H1 (cell line): ENCODE measurements around the gene ITPR3. TPM values are rescaled to one million over a fixed set of nuclear protein-coding genes. Genes with fewer than 3 reads are reported as not detected.

ENCODE experiments used
- CTCF ChIA-PET: fragments of 300-600 bp; sonication (Branson Sonifier 250); formaldehyde crosslinking; loops from one replicate; lab custom pipeline; 2021; ENCODE audit not compliant: partially characterized antibody; lab: Charles Lee
- POLR2A ChIA-PET: fragments of 300-600 bp; sonication (Branson Sonifier 250); formaldehyde crosslinking; loops from one replicate; lab custom pipeline; 2021; ENCODE audit warnings: inconsistent platforms; ENCODE audit not compliant: partially characterized antibody; lab: Charles Lee
- DNase-seq, 2 experiments: peaks; one replicate each; pipeline versions ENCODE4 v3.0.0 to v3.0.0-alpha.2; 2010 to 2022; ENCODE audit warnings: low spot score in 2 of 2, low read depth in 1 of 2, mixed read lengths in 1 of 2
- FAIRE-seq: peaks from 2 replicates; lab custom pipeline; 2011; peaks lifted over from hg19 to GRCh38; lab: Jason Lieb, UNC
- H2AFZ ChIP-seq: 2 replicates; pipeline ENCODE4 v1.8.1; 2012; ENCODE audit warnings: low read length, inconsistent platforms
- H2AK5ac ChIP-seq: 2 replicates; pipeline ENCODE4 v1.6.1; 2013; ENCODE audit warnings: low read depth, low read length
- H2BK120ac ChIP-seq: replicated peaks from 2 replicates; pipeline ENCODE3; 2013; ENCODE audit warnings: low read depth, low read length, inconsistent platforms
- H2BK12ac ChIP-seq: 2 replicates; pipeline ENCODE4 v1.6.1; 2013; ENCODE audit warnings: low read depth, low read length
- H2BK15ac ChIP-seq: 2 replicates; pipeline ENCODE4 v1.6.1; 2013; ENCODE audit warnings: low read length
- H2BK20ac ChIP-seq: 2 replicates; pipeline ENCODE4 v1.6.1; 2013; ENCODE audit warnings: low read length
- H2BK5ac ChIP-seq: 2 replicates; pipeline ENCODE4 v1.6.1; 2013; ENCODE audit warnings: low read depth, low read length
- H3K14ac ChIP-seq: 2 replicates; pipeline ENCODE4 v1.6.1; 2013; ENCODE audit warnings: inconsistent platforms; ENCODE audit not compliant: insufficient read length
- H3K18ac ChIP-seq: 2 replicates; pipeline ENCODE4 v1.6.1; 2013; ENCODE audit warnings: low read length; ENCODE audit errors: extremely low read depth
- H3K23ac ChIP-seq: 2 replicates; pipeline ENCODE4 v1.6.1; 2013; ENCODE audit warnings: inconsistent platforms; ENCODE audit not compliant: insufficient read length
- H3K23me2 ChIP-seq: 2 replicates; pipeline ENCODE4 v1.6.1; 2013; ENCODE audit warnings: low read depth, low read length
- H3K27ac ChIP-seq: 2 replicates; pipeline ENCODE4 v1.6.1; 2011; ENCODE audit warnings: low read depth, low read length, inconsistent platforms
- H3K27me3 ChIP-seq, 4 experiments: replicated peaks in 1 of 4; 1 replicate in 1 of 4; 2 replicates in 3 of 4; pipeline versions ENCODE4 v1.6.1 to v1.8.1; 2011 to 2013; ENCODE audit warnings: low read length in 3 of 4, mild to moderate bottlenecking in 3 of 4, inconsistent platforms in 2 of 4, mixed read lengths in 2 of 4, moderate library complexity in 1 of 4; ENCODE audit not compliant: control insufficient read depth in 3 of 4, insufficient read depth in 3 of 4; ENCODE audit errors: extremely low read depth in 1 of 4
- H3K36me3 ChIP-seq, 4 experiments: 2 replicates each; pipeline versions ENCODE4 v1.6.1 to v1.8.1; 2011 to 2013; ENCODE audit warnings: mild to moderate bottlenecking in 4 of 4, low read length in 3 of 4, moderate library complexity in 2 of 4, control low read depth in 1 of 4, inconsistent platforms in 1 of 4; ENCODE audit not compliant: insufficient read depth in 4 of 4, control insufficient read depth in 2 of 4
- H3K4ac ChIP-seq: replicated peaks from 2 replicates; pipeline ENCODE3; 2013; ENCODE audit warnings: low read length, low read depth, mixed read lengths, inconsistent platforms; ENCODE audit not compliant: insufficient read length
- H3K4me1 ChIP-seq, 4 experiments: replicated peaks in 1 of 4; 1 replicate in 1 of 4; 2 replicates in 3 of 4; pipeline versions ENCODE4 v1.6.1 to v1.8.1; 2011 to 2013; ENCODE audit warnings: low read length in 3 of 4, inconsistent platforms in 2 of 4, mixed read lengths in 1 of 4; ENCODE audit not compliant: insufficient read depth in 4 of 4, control insufficient read depth in 3 of 4
- H3K4me2 ChIP-seq, 2 experiments: 2 replicates each; pipeline versions ENCODE4 v1.6.1 to v1.8.1; 2011 to 2013; ENCODE audit warnings: low read depth in 2 of 2, low read length in 2 of 2, control low read depth in 1 of 2, inconsistent platforms in 1 of 2, mild to moderate bottlenecking in 1 of 2; ENCODE audit not compliant: insufficient read depth in 1 of 2
- H3K4me3 ChIP-seq, 4 experiments: fragments of 200-600, 300-600 bp in 1 of 4; sonication (generic), shearing (Covaris generic), sonication (Bioruptor Twin) in 1 of 4; 2 replicates each; pipeline versions ENCODE4 v1.5.1 to v1.8.1; 2011 to 2016; ENCODE audit warnings: low read length in 4 of 4, low read depth in 3 of 4, control low read depth in 2 of 4, inconsistent platforms in 2 of 4, mild to moderate bottlenecking in 2 of 4, mixed read lengths in 1 of 4, moderate library complexity in 1 of 4; ENCODE audit not compliant: insufficient read depth in 2 of 4; ENCODE audit errors: extremely low read depth in 1 of 4
- H3K56ac ChIP-seq: replicated peaks from 2 replicates; pipeline ENCODE3; 2013; ENCODE audit warnings: low read depth, mild to moderate bottlenecking, mixed read lengths, low read length, inconsistent platforms; ENCODE audit not compliant: insufficient read length
- H3K79me1 ChIP-seq: 2 replicates; pipeline ENCODE4 v1.6.1; 2013; ENCODE audit warnings: low read depth, low read length, control low read depth
- H3K79me2 ChIP-seq, 2 experiments: 2 replicates each; pipeline versions ENCODE4 v1.6.1 to v1.8.1; 2012 to 2013; ENCODE audit warnings: low read length in 2 of 2, mild to moderate bottlenecking in 2 of 2, inconsistent platforms in 1 of 2; ENCODE audit not compliant: insufficient read depth in 2 of 2, control insufficient read depth in 1 of 2
- H3K9ac ChIP-seq, 4 experiments: replicated peaks in 1 of 4; 1 replicate in 1 of 4; 2 replicates in 3 of 4; pipeline versions ENCODE4 v1.6.1 to v1.8.1; 2011 to 2013; ENCODE audit warnings: low read depth in 3 of 4, low read length in 3 of 4, control low read depth in 2 of 4, mild to moderate bottlenecking in 2 of 4, moderate library complexity in 2 of 4, inconsistent platforms in 1 of 4; ENCODE audit errors: extremely low read depth in 1 of 4
- H3K9me3 ChIP-seq, 2 experiments: 2 replicates each; pipeline versions ENCODE4 v1.6.1 to v1.8.1; 2012 to 2013; ENCODE audit warnings: mild to moderate bottlenecking in 2 of 2, moderate library complexity in 2 of 2, control low read depth in 1 of 2, inconsistent platforms in 1 of 2, low read depth in 1 of 2, low read length in 1 of 2, mixed read lengths in 1 of 2; ENCODE audit not compliant: insufficient read depth in 2 of 2
- H4K20me1 ChIP-seq, 2 experiments: replicated peaks in 1 of 2; 2 replicates each; pipeline versions ENCODE3 to v1.8.1; 2011 to 2013; ENCODE audit warnings: inconsistent platforms in 2 of 2, low read length in 2 of 2, mild to moderate bottlenecking in 1 of 2; ENCODE audit not compliant: insufficient read depth in 2 of 2, control insufficient read depth in 1 of 2
- H4K5ac ChIP-seq: 2 replicates; pipeline ENCODE4 v1.6.1; 2013; ENCODE audit warnings: low read length, low read depth, mixed read lengths, inconsistent platforms; ENCODE audit not compliant: insufficient read length
- H4K8ac ChIP-seq: 2 replicates; pipeline ENCODE4 v1.8.0; 2013; ENCODE audit warnings: mild to moderate bottlenecking, moderate library complexity, low read length, inconsistent platforms; ENCODE audit not compliant: insufficient read depth; ENCODE audit errors: extremely low read depth
- H4K91ac ChIP-seq: replicated peaks from 2 replicates; pipeline ENCODE3; 2013; ENCODE audit warnings: low read length, mixed read lengths, inconsistent platforms; ENCODE audit not compliant: insufficient read length
- BRCA1 ChIP-seq: IDR thresholded peaks from 2 replicates; pipeline ENCODE4 v1.6.1; 2012; ENCODE audit warnings: low read depth, low read length, improper control_type of control experiment
- CHD2 ChIP-seq: IDR thresholded peaks from 2 replicates; pipeline ENCODE4 v1.6.1; 2012; ENCODE audit warnings: low read length, improper control_type of control experiment
- CTBP2 ChIP-seq: IDR thresholded peaks from 2 replicates; pipeline ENCODE4 v1.7.0; 2011; ENCODE audit warnings: borderline replicate concordance, mild to moderate bottlenecking, moderate library complexity, mixed read lengths, low read length; ENCODE audit not compliant: insufficient read depth, insufficient read length
- FOSL1 ChIP-seq: IDR thresholded peaks from 2 replicates; pipeline ENCODE4 v1.6.1; 2011; ENCODE audit warnings: mild to moderate bottlenecking, low read depth, low read length, moderate library complexity; ENCODE audit not compliant: insufficient read depth
- GTF2F1 ChIP-seq: IDR thresholded peaks from 2 replicates; pipeline ENCODE4 v1.6.1; 2012; ENCODE audit warnings: low read depth, low read length, improper control_type of control experiment, borderline replicate concordance
- KDM4A ChIP-seq: IDR thresholded peaks from one replicate; pipeline ENCODE4 v1.7.1; 2012; ENCODE audit warnings: low read depth, mild to moderate bottlenecking, moderate library complexity, low read length, inconsistent platforms; ENCODE audit not compliant: severe bottlenecking
- MAFK ChIP-seq: IDR thresholded peaks from 2 replicates; pipeline ENCODE4 v1.6.1; 2012; ENCODE audit warnings: low read depth, mild to moderate bottlenecking, improper control_type of control experiment, low read length
- NRF1 ChIP-seq: IDR thresholded peaks from 2 replicates; pipeline ENCODE4 v1.6.1; 2011; ENCODE audit warnings: mild to moderate bottlenecking, low read depth, low read length, improper control_type of control experiment
- PHF8 ChIP-seq: fragments of 200-600 bp; sonication (generic); conservative IDR thresholded peaks from 2 replicates; pipeline ENCODE4 v1.7.1; 2012; ENCODE audit warnings: low read depth, mild to moderate bottlenecking, inconsistent platforms, low read length, moderate library complexity
- RFX5 ChIP-seq: IDR thresholded peaks from 2 replicates; pipeline ENCODE4 v1.6.1; 2011; ENCODE audit warnings: low read depth, low read length, improper control_type of control experiment, borderline replicate concordance
- SIX5 ChIP-seq: IDR thresholded peaks from 2 replicates; pipeline ENCODE4 v1.6.1; 2011; ENCODE audit warnings: mild to moderate bottlenecking, low read depth, low read length
- WGBS, 2 experiments: shearing (Covaris generic) in 1 of 2; methylation state at CpG; one replicate each; pipeline versions ENCODE4 v1.1.6 to v1.1.7; 2013 to 2015; ENCODE audit warnings: low lambda C conversion rate in 2 of 2, mixed read lengths in 2 of 2, inconsistent platforms in 1 of 2, low coverage in 1 of 2, missing lambda C conversion rate in 1 of 2; ENCODE audit not compliant: insufficient replicate concordance in 2 of 2, insufficient coverage in 1 of 2, insufficient read length in 1 of 2; ENCODE audit errors: extremely low coverage in 1 of 2, missing lambda C conversion rate in 1 of 2; 5-methylcytosine and 5-hydroxymethylcytosine counted together
- polyA plus RNA-seq, 7 experiments: library from polyadenylated mRNA; depleted of rRNA in 3 of 7; stranded (reverse) in 5 of 7; unstranded in 2 of 7; fragments of >200 nt in 5 of 7; fragments of 200-250 nt in 2 of 7; gene quantifications; 1 replicate in 5 of 7; 2 replicates in 1 of 7; 4 replicates in 1 of 7; pipeline versions ENCODE4 v1.2.1 to v1.2.3, GENCODE V29; 2011 to 2013; ENCODE audit warnings: missing spikeins in 2 of 7, mixed read lengths in 2 of 7
- total RNA-seq: library from RNA; stranded (reverse); fragmentation: NEBNext Ultra II Directional; extraction: Animal tissue kit (Norgen Biotek cat#: 25700); gene quantifications from 2 replicates; pipeline ENCODE4 v1.2.1, GENCODE V29; 2021
- TF ChIP-seq, protein P1 (sequence below): IDR thresholded peaks from 2 replicates; pipeline ENCODE4 v1.6.1; 2012; ENCODE audit warnings: low read length, inconsistent platforms

ITPR3 gene
- total and polyA plus RNA-seq, 2 of the 8 experiments (the other 6 are each of a cell fraction or from before 2014, with no cell fraction given): 29.1 to 45.7 TPM

DNA sequence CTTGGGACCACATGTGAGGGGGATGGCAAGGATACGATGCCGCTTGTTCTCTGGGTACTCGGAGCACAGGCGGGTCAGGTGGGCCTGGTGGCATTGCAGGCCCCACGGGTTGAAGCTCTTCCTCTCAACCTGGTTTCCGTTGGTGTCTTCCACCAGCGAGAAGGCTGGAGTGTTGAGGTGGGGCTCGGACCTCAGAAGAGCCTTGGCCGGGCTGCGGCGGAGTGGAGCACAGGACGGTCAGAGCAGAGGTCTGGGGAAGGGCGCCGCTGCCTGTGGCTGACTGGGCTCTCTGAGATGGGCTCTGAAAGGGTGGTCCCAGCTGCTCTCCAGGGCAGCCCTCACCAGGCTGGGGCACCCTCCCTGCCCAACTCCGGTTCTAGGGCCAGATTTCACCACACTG is 105.6 kb downstream of the ITPR3 start:
- Histone ChIP-seq H3K4me2 (no peak overlapping the region), H2AFZ (no peak overlapping the region), H3K36me3 (no peaks in the 10 kb centered on the region), H2BK15ac (0 out of 2 replicates have a peak overlapping the region, but pooled peaks have one; percentile 29), H2AK5ac (no peak overlapping the region), H4K5ac (no peak overlapping the region), H3K14ac (no peak overlapping the region), H3K79me1 (no peaks in the 10 kb centered on the region), H4K20me1 (no peaks in the 10 kb centered on the region), H3K23me2 (no peaks in the 10 kb centered on the region), H3K23ac (no peak overlapping the region), H3K9ac (no peak overlapping the region), H3K27me3 (peaks cover 0 to 6% (median 0%) of the 10 kb centered on the region in 4 experiments; a peak in 3 of 7 replicates), H2BK120ac (no peak overlapping the region), H3K9me3 (no peaks in the 10 kb centered on the region; a peak in 1 of 4 replicates), H3K27ac (no peak overlapping the region), H3K4ac (no peak overlapping the region), H4K8ac (no peak overlapping the region), H3K4me3 (no peak overlapping the region), H3K79me2 (no peaks in the 10 kb centered on the region), H3K4me1 (peaks cover 3 to 8% (median 4%) of the 10 kb centered on the region in 4 experiments; a peak in 6 of 7 replicates), H2BK12ac (0 out of 2 replicates have a peak overlapping the region, but pooled peaks have one; percentile 39), H2BK5ac (no peak overlapping the region), H3K18ac (no peak overlapping the region), H4K91ac (no peak overlapping the region), H2BK20ac (no peak overlapping the region), H3K56ac (no peak overlapping the region)
- FAIRE-seq: no peak
- ChIA-PET CTCF (interaction anchor here (0.9 to 1.6 kb wide), 6 partner anchors 9 to 342 kb away, joined by 3 to 4 read pairs (median 3); partner anchors contain the start of gene IP6K3), POLR2A (interaction anchor here (0.6 to 1.4 kb wide), 2 partner anchors 13 to 112 kb away, joined by 3 to 4 read pairs; no protein-coding TSS in a partner anchor)
- no peak for DNase-seq
- 94% methylated on average over 15 of the region's 15 CpGs; no CpG with 5 or more reads in 1 of the 2 experiments for WGBS, 2 experiments
- TF ChIP-seq FOSL1 (no peak), GTF2F1 (no peak), CTBP2 (no peak), NRF1 (no peak), CHD2 (no peak), BRCA1 (no peak), MAFK (no peak), PHF8 (no peak), RFX5 (no peak), SIX5 (no peak), KDM4A (no peak)
- TF ChIP-seq, protein P1, sequence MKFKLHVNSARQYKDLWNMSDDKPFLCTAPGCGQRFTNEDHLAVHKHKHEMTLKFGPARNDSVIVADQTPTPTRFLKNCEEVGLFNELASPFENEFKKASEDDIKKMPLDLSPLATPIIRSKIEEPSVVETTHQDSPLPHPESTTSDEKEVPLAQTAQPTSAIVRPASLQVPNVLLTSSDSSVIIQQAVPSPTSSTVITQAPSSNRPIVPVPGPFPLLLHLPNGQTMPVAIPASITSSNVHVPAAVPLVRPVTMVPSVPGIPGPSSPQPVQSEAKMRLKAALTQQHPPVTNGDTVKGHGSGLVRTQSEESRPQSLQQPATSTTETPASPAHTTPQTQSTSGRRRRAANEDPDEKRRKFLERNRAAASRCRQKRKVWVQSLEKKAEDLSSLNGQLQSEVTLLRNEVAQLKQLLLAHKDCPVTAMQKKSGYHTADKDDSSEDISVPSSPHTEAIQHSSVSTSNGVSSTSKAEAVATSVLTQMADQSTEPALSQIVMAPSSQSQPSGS: no peak
